Neutrophil (primary cell): ENCODE data around the gene ENAM.

Experiments used
- H3K27ac ChIP-seq: fragments of 200-600 bp; sonication (generic); 2 replicates; pipeline ENCODE4 v1.5.1; 2016; ENCODE audit warnings: mild to moderate bottlenecking, moderate library complexity
- H3K27me3 ChIP-seq: fragments of 200-600 bp; sonication (generic); 2 replicates; pipeline ENCODE4 v1.6.0; 2016; ENCODE audit warnings: mild to moderate bottlenecking
- H3K36me3 ChIP-seq: fragments of 200-600 bp; sonication (generic); 2 replicates; pipeline ENCODE4 v1.5.1; 2017
- H3K4me1 ChIP-seq, 2 experiments: fragments of 200-600 bp in 1 of 2; sonication (generic) in 1 of 2; 1 replicate in 1 of 2; 2 replicates in 1 of 2; pipeline versions ENCODE4 v1.5.1 to v1.6.1; 2013 to 2016; ENCODE audit warnings: low read depth in 1 of 2, low read length in 1 of 2, mild to moderate bottlenecking in 1 of 2, moderate library complexity in 1 of 2; ENCODE audit not compliant: control insufficient read depth in 1 of 2, insufficient read depth in 1 of 2
- H3K4me3 ChIP-seq, 2 experiments: fragments of 200-600 bp in 1 of 2; sonication (generic) in 1 of 2; 1 replicate in 1 of 2; 2 replicates in 1 of 2; pipeline ENCODE4 v1.5.1; 2013 to 2016; ENCODE audit warnings: low read depth in 1 of 2, low read length in 1 of 2, mild to moderate bottlenecking in 1 of 2, moderate library complexity in 1 of 2
- H3K9me3 ChIP-seq: fragments of 200-600 bp; sonication (generic); 2 replicates; pipeline ENCODE4 v1.5.1; 2016
- TF ChIP-seq, protein P1 (sequence below): fragments of 200-600 bp; sonication (generic); IDR thresholded peaks from 2 replicates; pipeline ENCODE4 v1.5.1; 2016; ENCODE audit warnings: antibody characterized with exemption

The ENAM gene

GRCh38 chr4:70603856-70604255 is 24.7 kb upstream of the ENAM start:
- H3K4me3 ChIP-seq = no peak overlapping the region
- H3K27ac ChIP-seq = no peak overlapping the region
- H3K4me1 ChIP-seq = no peaks in the 10 kb centered on the region
- no peaks in the 10 kb centered on the region for H3K27me3 ChIP-seq
- TF ChIP-seq, protein P1, sequence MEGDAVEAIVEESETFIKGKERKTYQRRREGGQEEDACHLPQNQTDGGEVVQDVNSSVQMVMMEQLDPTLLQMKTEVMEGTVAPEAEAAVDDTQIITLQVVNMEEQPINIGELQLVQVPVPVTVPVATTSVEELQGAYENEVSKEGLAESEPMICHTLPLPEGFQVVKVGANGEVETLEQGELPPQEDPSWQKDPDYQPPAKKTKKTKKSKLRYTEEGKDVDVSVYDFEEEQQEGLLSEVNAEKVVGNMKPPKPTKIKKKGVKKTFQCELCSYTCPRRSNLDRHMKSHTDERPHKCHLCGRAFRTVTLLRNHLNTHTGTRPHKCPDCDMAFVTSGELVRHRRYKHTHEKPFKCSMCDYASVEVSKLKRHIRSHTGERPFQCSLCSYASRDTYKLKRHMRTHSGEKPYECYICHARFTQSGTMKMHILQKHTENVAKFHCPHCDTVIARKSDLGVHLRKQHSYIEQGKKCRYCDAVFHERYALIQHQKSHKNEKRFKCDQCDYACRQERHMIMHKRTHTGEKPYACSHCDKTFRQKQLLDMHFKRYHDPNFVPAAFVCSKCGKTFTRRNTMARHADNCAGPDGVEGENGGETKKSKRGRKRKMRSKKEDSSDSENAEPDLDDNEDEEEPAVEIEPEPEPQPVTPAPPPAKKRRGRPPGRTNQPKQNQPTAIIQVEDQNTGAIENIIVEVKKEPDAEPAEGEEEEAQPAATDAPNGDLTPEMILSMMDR = no peak
- no peaks in the 10 kb centered on the region for H3K36me3 ChIP-seq
- no peaks in the 10 kb centered on the region for H3K9me3 ChIP-seq

- H3K9me3 ChIP-seq = no peaks in the 10 kb centered on the region
- no peak overlapping the region for H3K27ac ChIP-seq
- H3K36me3 ChIP-seq = no peaks in the 10 kb centered on the region
- H3K27me3 ChIP-seq = no peaks in the 10 kb centered on the region
- TF ChIP-seq, protein P1 = no peak
- H3K4me1 ChIP-seq = no peaks in the 10 kb centered on the region
- H3K4me3 ChIP-seq = no peak overlapping the region
Measured at GRCh38 chr4:70606459-70606858, 22.1 kb upstream of the ENAM start.

DNA sequence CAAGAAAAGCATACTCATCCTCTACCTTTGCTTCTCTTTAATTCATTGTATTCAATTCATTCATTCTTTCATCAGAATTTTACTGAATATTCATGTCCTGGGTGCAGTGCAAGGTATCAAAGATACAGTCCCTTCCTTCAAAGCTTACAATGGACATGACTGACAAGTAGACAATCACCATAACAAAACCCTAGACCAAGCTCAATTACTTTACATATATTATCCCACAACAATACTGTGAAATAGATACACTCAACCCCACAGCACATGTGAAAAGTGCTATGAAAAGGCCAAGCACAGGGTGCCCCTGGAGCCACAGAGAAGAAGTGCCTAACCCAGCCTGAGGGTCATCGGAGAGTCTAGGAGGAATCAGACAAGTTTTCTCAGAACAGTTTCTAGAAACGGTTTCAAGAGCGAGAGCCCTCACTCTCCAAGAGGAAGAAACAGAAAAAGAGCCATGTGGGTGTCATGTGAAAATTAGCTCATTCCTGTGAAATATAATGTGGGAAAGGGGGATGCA is 21.1 kb upstream of the ENAM start:
- no peaks in the 10 kb centered on the region for H3K36me3 ChIP-seq
- no peaks in the 10 kb centered on the region for H3K9me3 ChIP-seq
- TF ChIP-seq, protein P1 = no peak
- H3K27me3 ChIP-seq = no peaks in the 10 kb centered on the region
- no peak overlapping the region for H3K4me3 ChIP-seq
- no peaks in the 10 kb centered on the region for H3K4me1 ChIP-seq
- no peak overlapping the region for H3K27ac ChIP-seq

DNA sequence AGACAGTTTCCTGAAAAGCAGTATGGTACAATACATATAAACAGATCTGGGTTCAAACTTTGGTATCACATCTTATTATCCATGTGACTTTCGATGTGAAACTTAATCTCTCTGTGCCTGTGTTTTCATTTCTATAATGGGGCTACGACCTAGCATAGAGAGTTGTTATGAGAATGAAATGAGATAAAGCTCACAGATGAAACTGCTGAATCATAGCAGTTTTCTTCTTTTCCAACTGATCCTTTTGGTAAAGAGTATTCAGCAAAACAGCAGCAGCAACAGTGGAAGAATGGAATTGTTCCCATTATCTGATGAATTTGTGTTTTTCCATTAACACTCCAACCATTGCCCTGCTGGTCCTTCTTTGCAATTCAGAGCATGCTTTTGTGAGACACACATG is 20.2 kb upstream of the ENAM start:
- no peaks in the 10 kb centered on the region for H3K4me1 ChIP-seq
- TF ChIP-seq, protein P1 = no peak
- no peak overlapping the region for H3K27ac ChIP-seq
- H3K36me3 ChIP-seq = no peaks in the 10 kb centered on the region
- H3K4me3 ChIP-seq = no peak overlapping the region
- no peaks in the 10 kb centered on the region for H3K9me3 ChIP-seq
- H3K27me3 ChIP-seq = peaks cover 4% of the 10 kb centered on the region

DNA sequence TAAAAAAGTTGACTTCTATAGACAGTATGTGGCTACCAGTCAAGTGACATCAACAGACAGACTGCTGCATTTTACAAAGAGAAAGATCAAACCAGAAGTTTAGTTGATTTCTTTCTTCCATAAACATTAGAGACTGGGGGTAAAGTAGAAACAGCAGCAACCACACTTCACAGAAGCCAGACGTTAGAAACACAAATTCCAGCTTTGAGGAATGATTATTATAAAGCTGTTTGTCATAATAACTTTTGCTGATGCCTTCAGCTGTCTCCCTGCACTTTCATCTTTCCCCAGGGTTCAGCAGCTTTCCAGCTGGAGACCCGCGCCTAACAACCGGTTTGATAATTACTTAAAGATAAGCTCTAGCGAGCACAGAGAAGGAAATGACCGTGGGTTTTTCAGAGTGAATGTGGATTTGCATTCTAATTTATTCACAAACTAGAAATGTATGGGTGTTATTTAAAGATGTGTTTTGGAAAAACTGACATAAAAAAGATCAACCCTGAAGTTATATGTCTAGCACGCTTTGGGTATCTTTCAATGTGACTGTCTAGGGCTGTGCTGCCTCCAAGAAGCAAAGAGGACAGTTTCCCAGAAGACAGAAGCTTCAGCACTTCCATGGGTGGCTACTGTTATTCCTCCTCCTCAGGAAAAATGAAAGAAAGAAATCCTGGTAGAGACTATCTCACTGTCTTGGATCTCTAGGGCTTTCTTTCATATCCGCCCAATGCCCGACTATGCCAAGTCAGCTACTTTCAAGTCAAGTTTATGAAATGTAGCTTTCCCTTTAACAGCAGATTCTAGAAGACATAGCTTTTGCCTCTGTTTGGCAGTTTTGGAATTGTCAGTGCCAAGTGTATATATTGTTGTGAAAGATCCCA is 15.0 kb upstream of the ENAM start:
- Histone ChIP-seq H3K4me3 (no peak overlapping the region), H3K27ac (no peak overlapping the region), H3K27me3 (peaks cover 9% of the 10 kb centered on the region), H3K4me1 (no peaks in the 10 kb centered on the region), H3K9me3 (no peaks in the 10 kb centered on the region), H3K36me3 (no peaks in the 10 kb centered on the region)
- TF ChIP-seq, protein P1 = no peak
